ENCODE measurements around the gene MAFG. TPM values are rescaled to one million over a fixed set of nuclear protein-coding genes. Genes with fewer than 3 reads are reported as not detected.

The MAFG gene
- total RNA-seq, 1 experiment from 2014 or later = 36.1 TPM

DNA sequence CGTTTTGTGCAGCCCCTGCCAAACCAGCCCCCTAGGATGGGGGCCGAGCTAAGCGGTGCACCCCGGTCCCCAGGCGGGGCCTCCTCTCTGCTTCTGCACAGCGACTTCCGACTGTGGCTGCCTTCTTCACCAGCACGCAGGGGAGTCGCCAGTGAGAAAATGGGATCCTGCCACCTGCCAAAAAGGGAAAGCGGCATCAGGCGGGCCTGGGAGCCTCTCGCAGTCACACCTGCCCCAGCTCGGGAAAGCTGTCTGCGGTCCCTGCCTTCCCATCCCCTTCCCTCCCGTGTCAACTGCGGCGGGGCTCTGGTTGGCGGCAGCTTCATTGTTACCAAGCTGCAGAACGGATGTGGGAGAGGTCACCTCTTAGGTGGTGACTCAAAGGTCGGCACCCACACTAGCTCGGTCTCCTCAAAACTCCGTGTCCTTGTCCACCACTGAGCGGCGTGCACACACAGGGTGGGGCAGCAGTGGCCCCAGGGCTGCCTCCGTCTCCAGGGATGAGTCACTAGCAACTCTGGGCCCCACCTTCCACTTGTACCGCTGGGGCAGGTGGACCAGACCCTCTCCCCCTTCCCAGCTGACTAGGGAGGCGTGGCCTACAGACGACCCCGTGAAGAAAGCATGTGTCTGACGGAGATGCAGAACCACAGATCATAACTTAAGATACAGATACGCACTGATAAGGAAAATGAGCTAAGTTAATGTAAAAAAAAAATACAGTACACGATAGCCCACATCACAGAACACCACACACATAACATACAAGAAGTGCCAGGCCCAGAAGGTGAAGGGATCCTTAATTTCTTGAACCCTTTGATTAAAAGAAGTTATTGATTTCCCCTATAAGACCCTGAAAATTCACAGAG is 14.9 kb downstream of the MAFG start:
- peaks cover 47% of the 10 kb centered on the region for H3K4me1 Mint-ChIP-seq (ENCODE audit: low read depth, unreplicated experiment)
- CTCF ChIA-PET = interaction anchor here (0.9 to 1.2 kb wide), 3 partner anchors 14 to 21 kb away, joined by 4 read pairs; partner anchors contain the start of genes ALYREF and ANAPC11
- TF ChIP-seq, protein P1, sequence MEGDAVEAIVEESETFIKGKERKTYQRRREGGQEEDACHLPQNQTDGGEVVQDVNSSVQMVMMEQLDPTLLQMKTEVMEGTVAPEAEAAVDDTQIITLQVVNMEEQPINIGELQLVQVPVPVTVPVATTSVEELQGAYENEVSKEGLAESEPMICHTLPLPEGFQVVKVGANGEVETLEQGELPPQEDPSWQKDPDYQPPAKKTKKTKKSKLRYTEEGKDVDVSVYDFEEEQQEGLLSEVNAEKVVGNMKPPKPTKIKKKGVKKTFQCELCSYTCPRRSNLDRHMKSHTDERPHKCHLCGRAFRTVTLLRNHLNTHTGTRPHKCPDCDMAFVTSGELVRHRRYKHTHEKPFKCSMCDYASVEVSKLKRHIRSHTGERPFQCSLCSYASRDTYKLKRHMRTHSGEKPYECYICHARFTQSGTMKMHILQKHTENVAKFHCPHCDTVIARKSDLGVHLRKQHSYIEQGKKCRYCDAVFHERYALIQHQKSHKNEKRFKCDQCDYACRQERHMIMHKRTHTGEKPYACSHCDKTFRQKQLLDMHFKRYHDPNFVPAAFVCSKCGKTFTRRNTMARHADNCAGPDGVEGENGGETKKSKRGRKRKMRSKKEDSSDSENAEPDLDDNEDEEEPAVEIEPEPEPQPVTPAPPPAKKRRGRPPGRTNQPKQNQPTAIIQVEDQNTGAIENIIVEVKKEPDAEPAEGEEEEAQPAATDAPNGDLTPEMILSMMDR (IDR thresholded peaks at IDR 0.05; ENCODE audit: unreplicated experiment) = no peak
- intact Hi-C loops (cut with micrococcal nuclease; ENCODE audit: unreplicated experiment) = no loop called here
- no peaks in the 10 kb centered on the region for H3K9me3 Mint-ChIP-seq (ENCODE audit: low read depth, unreplicated experiment)
- H3K36me3 Mint-ChIP-seq (ENCODE audit: insufficient read depth, unreplicated experiment) = peaks cover 75% of the 10 kb centered on the region
- peak overlapping the region; percentile 78 for H3K4me3 Mint-ChIP-seq (ENCODE audit: low read depth, unreplicated experiment)
- peak overlapping the region; percentile 80 for H3K27ac Mint-ChIP-seq (ENCODE audit: unreplicated experiment)
- no peaks in the 10 kb centered on the region for H3K27me3 Mint-ChIP-seq (ENCODE audit: unreplicated experiment)
- peak; percentile 68 for DNase-seq
- BruUV-seq (replicated peaks) = no TSS peak

DNA sequence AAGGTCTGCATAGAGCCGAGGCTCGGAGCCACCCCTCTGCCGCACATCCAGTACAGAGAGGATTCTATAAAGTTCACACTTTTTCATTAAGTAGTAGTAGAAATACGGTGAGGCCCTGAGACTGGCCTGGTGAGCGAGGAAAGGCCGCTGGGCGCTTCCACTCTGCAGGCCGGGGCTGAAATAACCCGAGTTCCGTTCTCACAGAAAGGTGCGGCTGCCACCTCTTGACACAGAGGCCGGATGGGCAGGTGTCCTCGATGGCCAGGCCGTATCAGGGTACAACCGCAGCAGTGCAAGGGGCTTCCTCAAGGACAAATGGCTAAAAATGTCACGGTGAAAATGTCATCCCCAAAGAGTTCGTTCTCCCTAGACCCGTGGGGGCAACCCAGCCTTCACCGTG is 15.6 kb downstream of the MAFG start:
- peak overlapping the region; percentile 78 for H3K4me3 Mint-ChIP-seq (ENCODE audit: low read depth, unreplicated experiment)
- H3K4me1 Mint-ChIP-seq (ENCODE audit: low read depth, unreplicated experiment) = peaks cover 42% of the 10 kb centered on the region
- no peak for DNase-seq
- no peaks in the 10 kb centered on the region for H3K27me3 Mint-ChIP-seq (ENCODE audit: unreplicated experiment)
- intact Hi-C loops (cut with micrococcal nuclease; ENCODE audit: unreplicated experiment) = no loop called here
- H3K27ac Mint-ChIP-seq (ENCODE audit: unreplicated experiment) = peak overlapping the region; percentile 80
- CTCF ChIA-PET = no interaction called here
- TF ChIP-seq, protein P1 (IDR thresholded peaks at IDR 0.05; ENCODE audit: unreplicated experiment) = no peak
- BruUV-seq (replicated peaks) = no TSS peak
- peaks cover 70% of the 10 kb centered on the region for H3K36me3 Mint-ChIP-seq (ENCODE audit: insufficient read depth, unreplicated experiment)
- no peaks in the 10 kb centered on the region for H3K9me3 Mint-ChIP-seq (ENCODE audit: low read depth, unreplicated experiment)

DNA sequence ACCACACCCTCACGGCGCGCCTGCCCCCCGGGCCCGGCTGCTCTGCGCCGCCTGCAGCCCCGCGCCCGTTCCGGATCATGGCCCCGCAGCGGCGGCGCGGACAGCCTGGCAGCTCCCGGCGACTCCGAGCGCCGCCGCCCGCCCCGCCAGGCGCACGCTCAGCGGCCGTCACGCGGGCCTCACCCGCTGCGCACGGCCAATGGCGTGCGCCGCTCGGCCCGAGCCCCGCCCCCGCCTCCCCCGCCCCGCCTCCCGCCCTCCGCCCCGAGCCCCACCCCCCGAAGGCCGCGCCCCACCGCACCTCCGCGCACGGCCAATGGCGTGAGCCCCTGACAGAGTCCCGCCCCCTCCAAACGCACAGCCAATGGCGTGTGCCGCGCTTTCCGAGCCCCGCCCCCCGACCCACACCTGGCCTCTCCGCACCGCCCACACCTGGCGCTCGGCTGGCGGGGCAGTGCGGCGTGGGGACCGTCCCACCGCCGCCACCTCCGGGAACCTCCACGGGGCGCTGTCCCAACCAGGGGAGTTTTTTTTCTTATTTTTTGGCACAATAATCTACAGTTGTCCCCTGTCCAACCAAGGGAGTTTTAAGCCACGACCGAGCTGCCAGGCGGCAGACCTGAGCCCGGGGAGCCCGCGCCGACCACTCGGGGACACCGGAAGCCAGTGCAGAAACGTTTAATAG is 16.1 kb downstream of the MAFG start, which contains the start of gene PCYT2:
Gene PCYT2 (minus strand): TSS at position 123 of the 685 bp plus-strand sequence. CDS start 44 bp downstream, at position 79.
- Mint-ChIP-seq H3K27ac (ENCODE audit: unreplicated experiment) (peak within 1 kb of the TSS; percentile 80), H3K36me3 (ENCODE audit: insufficient read depth, unreplicated experiment) (peaks cover 69% of the 10 kb centered on the region), H3K27me3 (ENCODE audit: unreplicated experiment) (no peaks in the 10 kb centered on the region), H3K4me3 (ENCODE audit: low read depth, unreplicated experiment) (peak within 1 kb of the TSS; percentile 78), H3K9me3 (ENCODE audit: low read depth, unreplicated experiment) (no peaks in the 10 kb centered on the region), H3K4me1 (ENCODE audit: low read depth, unreplicated experiment) (peaks cover 36% of the 10 kb centered on the region)
- TF ChIP-seq, protein P1 (IDR thresholded peaks at IDR 0.05; ENCODE audit: unreplicated experiment) = no peak
- CTCF ChIA-PET = interaction anchor here (1.0 kb wide), 1 partner anchor 90 kb away, joined by 3 read pairs; no protein-coding TSS in a partner anchor
- BruUV-seq (replicated peaks) = no TSS peak
- DNase-seq = peak; percentile 96
- intact Hi-C loops (cut with micrococcal nuclease; ENCODE audit: unreplicated experiment) = no loop called here

DNA sequence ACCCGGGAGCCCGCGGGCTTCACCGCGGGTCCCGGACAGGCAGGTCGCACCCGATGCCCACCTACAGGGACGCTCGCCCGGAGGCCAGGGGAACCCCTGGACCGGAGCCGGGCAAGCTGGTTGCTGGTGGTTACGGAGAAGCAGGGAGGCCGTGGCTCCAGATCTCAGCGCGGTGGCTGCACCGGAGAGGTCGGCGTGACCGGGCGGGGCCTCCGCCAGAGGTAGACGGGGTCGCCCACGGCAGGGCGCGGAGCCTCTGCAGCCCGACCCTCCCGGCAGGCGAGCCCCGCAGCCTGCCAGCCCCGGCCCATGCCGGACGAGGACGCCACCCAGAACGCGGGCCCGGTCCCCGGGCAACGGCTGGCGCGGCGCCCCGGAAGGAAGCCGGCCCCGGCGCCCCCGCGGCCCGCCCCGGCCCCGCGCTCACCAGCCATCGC is 16.7 kb downstream of the MAFG start:
- no peak for DNase-seq
- H3K4me3 Mint-ChIP-seq (ENCODE audit: low read depth, unreplicated experiment) = peak overlapping the region; percentile 78
- H3K27me3 Mint-ChIP-seq (ENCODE audit: unreplicated experiment) = no peaks in the 10 kb centered on the region
- H3K4me1 Mint-ChIP-seq (ENCODE audit: low read depth, unreplicated experiment) = peaks cover 30% of the 10 kb centered on the region
- H3K9me3 Mint-ChIP-seq (ENCODE audit: low read depth, unreplicated experiment) = no peaks in the 10 kb centered on the region
- peaks cover 63% of the 10 kb centered on the region for H3K36me3 Mint-ChIP-seq (ENCODE audit: insufficient read depth, unreplicated experiment)
- intact Hi-C loops (cut with micrococcal nuclease; ENCODE audit: unreplicated experiment) = no loop called here
- CTCF ChIA-PET = interaction anchor here (0.6 to 1.0 kb wide), 2 partner anchors 17 to 89 kb away, joined by 3 read pairs; partner anchors contain the start of gene MAFG
- no peak overlapping the region for H3K27ac Mint-ChIP-seq (ENCODE audit: unreplicated experiment)
- BruUV-seq (replicated peaks) = no TSS peak
- TF ChIP-seq, protein P1 (IDR thresholded peaks at IDR 0.05; ENCODE audit: unreplicated experiment) = no peak
